GM23338 (cell line): Measurements from ENCODE around the gene REPS1. TPM values are rescaled to one million over a fixed set of nuclear protein-coding genes. Genes with fewer than 3 reads are reported as not detected.

Experiments
- EZH2 ChIP-seq: fragments of 200-600 bp; sonication (generic); IDR thresholded peaks from one replicate; pipeline ENCODE4 v1.8.0; 2017; ENCODE audit warnings: antibody characterized with exemption, mild to moderate bottlenecking, low read depth; ENCODE audit not compliant: unreplicated experiment
- EZH2phosphoT487 ChIP-seq: fragments of 200-600 bp; sonication (generic); IDR thresholded peaks from one replicate; pipeline ENCODE4 v1.8.1; 2018; ENCODE audit warnings: antibody characterized with exemption; ENCODE audit not compliant: unreplicated experiment
- STAT1 ChIP-seq: IDR thresholded peaks from one replicate; pipeline ENCODE4 v1.6.1; 2016; ENCODE audit warnings: antibody characterized with exemption; ENCODE audit not compliant: unreplicated experiment
- polyA plus RNA-seq: library from polyadenylated mRNA; unstranded; fragments of >200 nt; fragmentation: Nextera tagmentation; extraction: Ambion mirVana; gene quantifications from 2 replicates; pipeline ENCODE4 v1.2.1, GENCODE V29; 2016
- total RNA-seq: library from RNA; depleted of rRNA; stranded (reverse); fragments of >200 nt; shearing (Covaris generic); gene quantifications from 2 replicates; pipeline ENCODE4 v1.2.3, GENCODE V29; 2014
- TF ChIP-seq, protein P1 (sequence below): fragments of 250-450 bp; sonication (Bioruptor Pico); IDR thresholded peaks from 2 replicates; pipeline ENCODE4 v1.5.0; 2020; ENCODE audit warnings: mild to moderate bottlenecking, moderate library complexity
- TF ChIP-seq, protein P2 (sequence below): IDR thresholded peaks from one replicate; pipeline ENCODE4 v1.6.1; 2018; ENCODE audit warnings: antibody characterized with exemption; ENCODE audit not compliant: unreplicated experiment
- TF ChIP-seq, protein P3 (sequence below): IDR thresholded peaks from 2 replicates; pipeline ENCODE4 v1.6.1; 2016; ENCODE audit warnings: antibody characterized with exemption

Gene REPS1
- total and polyA plus RNA-seq, 2 experiments from 2014 or later, result 46.0 to 65.7 TPM

DNA sequence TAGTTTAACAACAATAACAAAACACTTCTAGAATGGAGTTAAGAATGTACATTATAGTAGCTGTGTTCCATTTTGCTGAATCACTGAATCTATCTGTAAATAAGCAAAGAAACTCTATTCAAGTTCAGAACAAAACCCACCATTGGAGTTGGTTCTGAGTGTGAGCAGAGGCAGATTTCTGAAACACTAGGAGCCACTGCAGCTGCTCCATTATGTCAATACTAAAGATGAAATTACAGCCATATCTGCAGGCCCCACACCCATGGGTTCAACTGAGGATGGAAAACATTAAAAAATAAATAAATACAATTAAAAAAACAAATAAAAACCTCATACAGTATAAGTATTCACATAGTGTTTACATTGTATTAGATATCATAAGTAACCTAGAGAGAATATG, 91.0 kb downstream of the REPS1 start (continued):
- TF ChIP-seq, protein P1, sequence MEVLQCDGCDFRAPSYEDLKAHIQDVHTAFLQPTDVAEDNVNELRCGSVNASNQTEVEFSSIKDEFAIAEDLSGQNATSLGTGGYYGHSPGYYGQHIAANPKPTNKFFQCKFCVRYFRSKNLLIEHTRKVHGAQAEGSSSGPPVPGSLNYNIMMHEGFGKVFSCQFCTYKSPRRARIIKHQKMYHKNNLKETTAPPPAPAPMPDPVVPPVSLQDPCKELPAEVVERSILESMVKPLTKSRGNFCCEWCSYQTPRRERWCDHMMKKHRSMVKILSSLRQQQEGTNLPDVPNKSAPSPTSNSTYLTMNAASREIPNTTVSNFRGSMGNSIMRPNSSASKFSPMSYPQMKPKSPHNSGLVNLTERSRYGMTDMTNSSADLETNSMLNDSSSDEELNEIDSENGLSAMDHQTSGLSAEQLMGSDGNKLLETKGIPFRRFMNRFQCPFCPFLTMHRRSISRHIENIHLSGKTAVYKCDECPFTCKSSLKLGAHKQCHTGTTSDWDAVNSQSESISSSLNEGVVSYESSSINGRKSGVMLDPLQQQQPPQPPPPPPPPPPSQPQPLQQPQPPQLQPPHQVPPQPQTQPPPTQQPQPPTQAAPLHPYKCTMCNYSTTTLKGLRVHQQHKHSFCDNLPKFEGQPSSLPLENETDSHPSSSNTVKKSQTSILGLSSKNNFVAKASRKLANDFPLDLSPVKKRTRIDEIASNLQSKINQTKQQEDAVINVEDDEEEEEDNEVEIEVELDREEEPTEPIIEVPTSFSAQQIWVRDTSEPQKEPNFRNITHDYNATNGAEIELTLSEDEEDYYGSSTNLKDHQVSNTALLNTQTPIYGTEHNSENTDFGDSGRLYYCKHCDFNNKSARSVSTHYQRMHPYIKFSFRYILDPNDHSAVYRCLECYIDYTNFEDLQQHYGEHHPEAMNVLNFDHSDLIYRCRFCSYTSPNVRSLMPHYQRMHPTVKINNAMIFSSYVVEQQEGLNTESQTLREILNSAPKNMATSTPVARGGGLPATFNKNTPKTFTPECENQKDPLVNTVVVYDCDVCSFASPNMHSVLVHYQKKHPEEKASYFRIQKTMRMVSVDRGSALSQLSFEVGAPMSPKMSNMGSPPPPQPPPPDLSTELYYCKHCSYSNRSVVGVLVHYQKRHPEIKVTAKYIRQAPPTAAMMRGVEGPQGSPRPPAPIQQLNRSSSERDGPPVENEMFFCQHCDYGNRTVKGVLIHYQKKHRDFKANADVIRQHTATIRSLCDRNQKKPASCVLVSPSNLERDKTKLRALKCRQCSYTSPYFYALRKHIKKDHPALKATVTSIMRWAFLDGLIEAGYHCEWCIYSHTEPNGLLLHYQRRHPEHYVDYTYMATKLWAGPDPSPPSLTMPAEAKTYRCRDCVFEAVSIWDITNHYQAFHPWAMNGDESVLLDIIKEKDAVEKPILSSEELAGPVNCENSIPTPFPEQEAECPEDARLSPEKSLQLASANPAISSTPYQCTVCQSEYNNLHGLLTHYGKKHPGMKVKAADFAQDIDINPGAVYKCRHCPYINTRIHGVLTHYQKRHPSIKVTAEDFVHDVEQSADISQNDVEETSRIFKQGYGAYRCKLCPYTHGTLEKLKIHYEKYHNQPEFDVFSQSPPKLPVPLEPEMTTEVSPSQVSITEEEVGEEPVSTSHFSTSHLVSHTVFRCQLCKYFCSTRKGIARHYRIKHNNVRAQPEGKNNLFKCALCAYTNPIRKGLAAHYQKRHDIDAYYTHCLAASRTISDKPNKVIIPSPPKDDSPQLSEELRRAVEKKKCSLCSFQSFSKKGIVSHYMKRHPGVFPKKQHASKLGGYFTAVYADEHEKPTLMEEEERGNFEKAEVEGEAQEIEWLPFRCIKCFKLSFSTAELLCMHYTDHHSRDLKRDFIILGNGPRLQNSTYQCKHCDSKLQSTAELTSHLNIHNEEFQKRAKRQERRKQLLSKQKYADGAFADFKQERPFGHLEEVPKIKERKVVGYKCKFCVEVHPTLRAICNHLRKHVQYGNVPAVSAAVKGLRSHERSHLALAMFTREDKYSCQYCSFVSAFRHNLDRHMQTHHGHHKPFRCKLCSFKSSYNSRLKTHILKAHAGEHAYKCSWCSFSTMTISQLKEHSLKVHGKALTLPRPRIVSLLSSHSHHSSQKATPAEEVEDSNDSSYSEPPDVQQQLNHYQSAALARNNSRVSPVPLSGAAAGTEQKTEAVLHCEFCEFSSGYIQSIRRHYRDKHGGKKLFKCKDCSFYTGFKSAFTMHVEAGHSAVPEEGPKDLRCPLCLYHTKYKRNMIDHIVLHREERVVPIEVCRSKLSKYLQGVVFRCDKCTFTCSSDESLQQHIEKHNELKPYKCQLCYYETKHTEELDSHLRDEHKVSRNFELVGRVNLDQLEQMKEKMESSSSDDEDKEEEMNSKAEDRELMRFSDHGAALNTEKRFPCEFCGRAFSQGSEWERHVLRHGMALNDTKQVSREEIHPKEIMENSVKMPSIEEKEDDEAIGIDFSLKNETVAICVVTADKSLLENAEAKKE, result no peak
- TF ChIP-seq STAT1 (no peak), EZH2 (no peak), EZH2phosphoT487 (no peak)
- TF ChIP-seq, protein P2, sequence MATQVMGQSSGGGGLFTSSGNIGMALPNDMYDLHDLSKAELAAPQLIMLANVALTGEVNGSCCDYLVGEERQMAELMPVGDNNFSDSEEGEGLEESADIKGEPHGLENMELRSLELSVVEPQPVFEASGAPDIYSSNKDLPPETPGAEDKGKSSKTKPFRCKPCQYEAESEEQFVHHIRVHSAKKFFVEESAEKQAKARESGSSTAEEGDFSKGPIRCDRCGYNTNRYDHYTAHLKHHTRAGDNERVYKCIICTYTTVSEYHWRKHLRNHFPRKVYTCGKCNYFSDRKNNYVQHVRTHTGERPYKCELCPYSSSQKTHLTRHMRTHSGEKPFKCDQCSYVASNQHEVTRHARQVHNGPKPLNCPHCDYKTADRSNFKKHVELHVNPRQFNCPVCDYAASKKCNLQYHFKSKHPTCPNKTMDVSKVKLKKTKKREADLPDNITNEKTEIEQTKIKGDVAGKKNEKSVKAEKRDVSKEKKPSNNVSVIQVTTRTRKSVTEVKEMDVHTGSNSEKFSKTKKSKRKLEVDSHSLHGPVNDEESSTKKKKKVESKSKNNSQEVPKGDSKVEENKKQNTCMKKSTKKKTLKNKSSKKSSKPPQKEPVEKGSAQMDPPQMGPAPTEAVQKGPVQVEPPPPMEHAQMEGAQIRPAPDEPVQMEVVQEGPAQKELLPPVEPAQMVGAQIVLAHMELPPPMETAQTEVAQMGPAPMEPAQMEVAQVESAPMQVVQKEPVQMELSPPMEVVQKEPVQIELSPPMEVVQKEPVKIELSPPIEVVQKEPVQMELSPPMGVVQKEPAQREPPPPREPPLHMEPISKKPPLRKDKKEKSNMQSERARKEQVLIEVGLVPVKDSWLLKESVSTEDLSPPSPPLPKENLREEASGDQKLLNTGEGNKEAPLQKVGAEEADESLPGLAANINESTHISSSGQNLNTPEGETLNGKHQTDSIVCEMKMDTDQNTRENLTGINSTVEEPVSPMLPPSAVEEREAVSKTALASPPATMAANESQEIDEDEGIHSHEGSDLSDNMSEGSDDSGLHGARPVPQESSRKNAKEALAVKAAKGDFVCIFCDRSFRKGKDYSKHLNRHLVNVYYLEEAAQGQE, result no peak
- TF ChIP-seq, protein P3, sequence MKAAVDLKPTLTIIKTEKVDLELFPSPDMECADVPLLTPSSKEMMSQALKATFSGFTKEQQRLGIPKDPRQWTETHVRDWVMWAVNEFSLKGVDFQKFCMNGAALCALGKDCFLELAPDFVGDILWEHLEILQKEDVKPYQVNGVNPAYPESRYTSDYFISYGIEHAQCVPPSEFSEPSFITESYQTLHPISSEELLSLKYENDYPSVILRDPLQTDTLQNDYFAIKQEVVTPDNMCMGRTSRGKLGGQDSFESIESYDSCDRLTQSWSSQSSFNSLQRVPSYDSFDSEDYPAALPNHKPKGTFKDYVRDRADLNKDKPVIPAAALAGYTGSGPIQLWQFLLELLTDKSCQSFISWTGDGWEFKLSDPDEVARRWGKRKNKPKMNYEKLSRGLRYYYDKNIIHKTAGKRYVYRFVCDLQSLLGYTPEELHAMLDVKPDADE, result no peak
